Measurements from ENCODE around the gene ZMYM1.
"Not testable (repeated sequence)": the region's sequence is repeated elsewhere in the genome, so short reads cannot be mapped to it uniquely, and the experiment has no call there.

ZMYM1 gene
- 5.3 to 30.9 (median 13.5) reads per million in 17 experiments for total RNA-seq

DNA sequence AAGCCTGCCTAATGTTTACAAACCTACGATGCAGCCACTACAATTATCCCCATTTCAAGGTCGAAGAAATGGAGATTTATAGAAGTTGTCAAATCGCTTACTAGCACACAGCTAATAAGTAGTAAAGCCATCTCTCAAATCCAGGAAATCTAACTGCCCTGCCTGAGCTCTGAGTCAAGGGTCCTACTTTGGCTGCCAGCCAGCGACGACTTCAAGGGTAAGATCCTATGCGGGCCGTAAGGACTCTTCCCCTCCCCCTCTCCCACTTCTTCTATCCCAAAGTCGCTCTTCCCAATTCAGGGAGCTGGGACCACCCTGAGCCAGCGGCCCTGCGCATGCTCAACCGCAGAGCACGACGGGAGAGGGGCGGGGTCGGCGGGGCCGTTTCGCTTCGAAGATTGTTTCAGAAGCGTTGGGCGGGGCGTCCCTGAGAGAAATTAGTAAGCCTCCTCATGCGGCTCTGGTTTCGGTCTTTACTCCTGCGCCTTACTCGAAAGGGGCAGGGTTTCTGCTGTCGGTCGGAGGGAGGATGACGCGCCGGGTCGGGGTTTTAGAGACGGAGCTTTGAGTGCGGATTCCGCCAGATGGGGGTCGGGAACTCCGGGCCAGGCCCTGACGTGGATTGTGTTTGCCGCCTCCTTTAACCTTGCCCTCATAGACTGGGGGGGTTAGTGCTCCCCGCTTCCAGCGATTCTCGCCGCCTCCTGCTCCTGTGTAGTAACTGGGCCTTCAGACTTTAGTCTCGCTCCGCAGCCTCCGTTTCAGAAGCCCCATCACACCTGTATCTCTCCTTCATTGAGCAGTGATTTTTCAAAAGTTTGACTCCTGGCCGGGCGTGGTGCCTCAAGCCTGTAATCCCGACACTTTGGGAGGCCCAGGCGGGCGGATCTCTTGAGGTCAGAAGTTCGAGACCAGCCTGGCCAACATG, at the start of gene ZMYM1:
TSS of gene ZMYM1 (plus strand) at position 383 of the 928 bp plus-strand sequence. CDS start 14,603 bp downstream, outside the sequence.
- DNase-seq: peak; percentile 83 to 94 (median 87)

DNA sequence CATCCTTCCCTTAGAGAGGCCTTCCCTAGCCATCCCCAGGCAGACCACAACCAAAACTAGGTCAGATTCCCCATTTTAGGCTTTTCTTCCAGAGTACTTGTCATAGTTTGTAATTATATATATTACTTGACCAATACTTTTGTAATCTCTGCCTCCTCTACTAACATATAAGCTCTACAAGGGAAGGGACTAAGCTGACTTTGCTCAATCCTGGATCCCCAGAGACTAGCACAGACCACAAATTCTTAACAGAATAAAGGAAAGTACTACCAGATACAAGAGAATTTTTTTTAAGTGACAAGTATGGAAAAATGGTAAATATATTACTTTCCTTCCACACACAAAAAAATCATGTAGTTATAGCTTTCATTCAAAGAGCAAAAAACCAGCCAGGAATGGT, 49.4 kb upstream of the ZMYM1 start:
- no peak for DNase-seq

DNA sequence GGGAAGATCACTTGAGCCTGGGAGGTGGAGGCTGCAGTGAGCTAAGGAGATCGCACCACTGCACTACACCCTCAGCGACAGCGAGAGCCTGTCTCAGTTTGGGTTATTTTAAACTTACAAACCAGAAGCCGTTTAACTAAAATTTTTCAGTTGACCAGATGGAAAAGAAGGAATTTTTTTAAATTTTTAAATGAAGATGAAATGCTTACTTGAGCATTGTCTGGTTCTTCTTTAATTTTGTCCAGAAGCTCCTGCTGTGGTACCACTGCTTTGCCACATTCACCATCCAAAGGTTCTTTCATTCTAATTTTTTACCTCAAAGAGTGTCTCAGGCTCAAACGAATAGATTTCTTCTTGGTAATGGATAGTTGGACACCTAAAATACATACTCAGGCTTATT, 48.8 kb upstream of the ZMYM1 start:
- DNase-seq: peak in 2 of 4 experiments; percentile 3 to 4

- DNase-seq: peak; percentile 46 to 77 (median 62)
Observed at GRCh38 chr1:35030756-35031446, 48.3 kb upstream of the ZMYM1 start.

DNA sequence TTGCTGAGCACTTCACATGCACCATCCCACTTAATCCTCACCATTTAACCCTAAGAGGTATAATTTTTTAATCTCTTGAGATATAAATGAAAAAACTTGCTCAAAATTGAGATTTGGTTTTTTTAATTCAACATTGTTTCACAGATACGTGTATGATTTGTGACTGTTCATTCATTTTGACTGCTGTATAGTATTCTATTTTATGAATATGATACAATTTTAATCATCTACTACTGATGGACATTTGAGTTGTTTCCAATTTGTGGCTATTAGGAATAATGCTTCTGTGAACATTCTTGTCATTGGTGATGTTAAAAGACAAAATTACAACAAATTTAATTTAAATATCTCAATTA, 46.8 kb upstream of the ZMYM1 start:
- DNase-seq: no peak

GRCh38 chr1:35033346-35033745, 45.8 kb upstream of the ZMYM1 start:
- no peak for DNase-seq

DNA sequence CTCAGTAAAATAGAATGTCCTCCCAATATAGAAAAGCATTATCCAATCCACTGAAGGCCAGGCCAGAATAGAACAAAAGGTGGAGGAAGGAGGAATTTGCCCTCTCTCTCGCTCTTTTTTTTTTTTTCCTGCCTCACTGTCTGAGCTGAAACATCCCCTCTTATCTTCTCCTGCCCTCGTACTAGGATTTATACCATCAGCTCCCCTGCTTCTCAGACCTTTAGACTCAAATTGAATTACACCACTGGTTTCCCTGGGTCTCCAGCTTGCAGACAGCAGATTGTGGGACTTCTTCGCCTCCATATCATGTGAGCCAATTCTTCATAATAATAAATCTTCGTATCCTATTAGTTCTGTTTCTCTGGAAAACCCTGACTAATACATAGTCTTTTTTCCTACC, 42.6 kb upstream of the ZMYM1 start:
- no peak for DNase-seq

DNA sequence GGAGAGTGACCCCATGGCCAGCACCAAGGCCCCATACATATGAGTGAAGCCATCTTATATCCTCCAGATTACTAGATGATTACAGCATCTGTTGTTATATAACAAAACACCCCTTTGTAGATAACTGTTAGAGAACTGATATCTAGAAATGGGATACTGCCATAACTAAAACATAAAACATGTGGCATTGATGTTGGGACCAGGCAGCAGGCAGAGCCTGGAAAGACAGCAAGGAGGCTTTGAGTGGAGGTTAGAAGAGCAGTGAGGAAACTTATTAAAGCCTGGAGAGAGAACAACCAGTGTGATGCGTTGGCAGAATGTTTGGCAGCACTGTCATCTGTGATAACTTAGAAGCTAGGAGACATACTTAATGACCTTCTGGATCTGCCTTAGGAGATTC, 42.0 kb upstream of the ZMYM1 start:
- DNase-seq: no peak

- DNase-seq: no peak
Observed at GRCh38 chr1:35038723-35039122, 40.5 kb upstream of the ZMYM1 start.

DNA sequence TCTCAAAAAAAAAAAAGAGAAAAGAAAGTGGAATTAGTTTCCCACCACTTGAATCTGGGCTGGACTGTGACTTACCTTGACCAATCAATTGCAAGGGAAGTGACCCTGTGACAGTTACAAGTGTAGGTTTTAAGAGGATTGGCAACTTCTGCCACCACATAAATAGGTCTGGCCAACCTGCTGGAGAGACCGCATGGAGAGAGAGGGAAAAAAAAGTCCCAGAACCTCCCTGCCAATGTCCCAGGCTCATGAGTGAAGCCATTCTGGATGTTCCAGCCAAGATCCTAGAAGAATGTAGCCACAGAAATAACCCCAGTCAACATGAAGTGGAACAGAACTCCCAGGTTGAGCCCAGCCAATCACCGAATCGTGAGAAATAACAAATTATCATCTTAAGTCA, 35.7 kb upstream of the ZMYM1 start:
- no peak for DNase-seq

- no peak for DNase-seq
Observed at GRCh38 chr1:35044431-35044830, 34.8 kb upstream of the ZMYM1 start.

GRCh38 chr1:35046730-35047129, 32.5 kb upstream of the ZMYM1 start:
- DNase-seq: no peak

DNA sequence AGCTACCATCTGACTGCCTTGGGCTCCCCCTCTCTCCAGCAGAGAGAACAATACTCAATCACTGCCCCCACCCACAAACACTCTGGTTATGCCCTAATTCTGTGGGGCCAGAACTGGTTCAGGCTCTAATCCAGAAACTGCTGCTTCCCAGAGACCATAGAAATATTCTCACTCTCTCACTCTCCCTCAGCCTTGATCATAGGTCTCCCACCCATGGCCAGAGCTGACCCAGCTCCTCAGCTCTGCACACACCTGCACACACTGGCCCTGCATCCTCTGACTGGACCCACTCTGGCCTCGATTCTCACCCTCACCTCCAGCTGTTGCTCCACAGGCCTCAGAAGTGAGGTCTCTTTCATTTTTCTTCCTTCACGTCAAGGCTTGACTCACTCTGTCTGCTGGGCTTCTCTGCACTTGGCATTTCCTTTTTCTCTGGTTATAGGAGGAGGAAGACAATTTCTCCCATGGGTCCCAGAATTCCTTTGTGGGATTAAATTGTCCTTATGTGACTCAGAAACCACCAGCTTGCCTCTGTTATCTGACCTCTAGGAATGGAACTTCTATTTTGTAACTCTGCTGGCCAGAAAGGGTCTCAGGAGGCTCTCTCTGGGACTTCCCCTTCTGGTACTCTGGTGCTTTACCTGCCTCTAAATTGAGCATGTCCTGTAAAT, 31.9 kb upstream of the ZMYM1 start:
- peak in 2 of 4 experiments; percentile 15 to 20 for DNase-seq

DNA sequence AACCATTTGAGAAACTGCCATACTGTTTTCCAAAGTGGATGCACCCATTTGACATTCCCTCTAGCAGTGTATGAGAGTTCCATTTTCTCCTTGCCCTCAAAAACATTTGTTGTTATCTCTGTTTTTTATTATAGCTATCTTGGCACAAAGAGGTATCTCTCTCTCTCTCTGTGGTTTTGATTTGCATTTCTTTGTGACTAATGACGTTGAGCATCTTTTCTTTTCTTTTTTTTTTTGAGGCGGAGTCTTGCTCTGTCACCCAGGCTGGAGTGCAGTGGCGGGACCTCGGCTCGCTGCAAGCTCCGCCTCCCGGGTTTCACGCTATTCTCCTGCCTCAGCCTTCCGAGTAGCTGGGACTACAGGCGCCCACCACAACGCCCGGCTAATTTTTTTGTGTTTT, 30.1 kb upstream of the ZMYM1 start:
- DNase-seq: no peak

DNA sequence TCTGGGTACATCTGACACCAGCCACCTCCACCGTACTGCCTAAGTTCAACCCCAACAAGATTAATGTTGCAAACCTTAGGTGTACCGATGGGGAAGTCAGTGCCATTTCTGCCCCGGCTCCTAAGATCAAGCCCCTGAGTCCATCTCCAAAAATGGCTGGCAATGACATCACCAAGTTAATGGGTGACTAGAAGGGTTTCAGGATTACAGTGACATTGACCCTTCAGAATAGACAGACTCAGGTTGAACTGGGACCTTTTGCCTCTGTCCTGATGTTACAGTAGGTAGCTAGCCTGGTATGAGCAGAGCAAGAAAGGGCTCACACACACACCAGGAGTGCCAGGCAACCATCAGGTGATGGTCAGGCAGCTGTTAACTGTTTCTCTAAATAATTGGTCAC, 25.8 kb upstream of the ZMYM1 start:
- DNase-seq: no peak

- DNase-seq: not testable (repeated sequence)
Observed at GRCh38 chr1:35054282-35054681, 24.9 kb upstream of the ZMYM1 start.

- not testable (repeated sequence) for DNase-seq
Observed at GRCh38 chr1:35058321-35058720, 20.9 kb upstream of the ZMYM1 start.

GRCh38 chr1:35058988-35059387, 20.2 kb upstream of the ZMYM1 start:
- peak; percentile 5 to 55 (median 21) for DNase-seq

GRCh38 chr1:35062518-35063196, 16.5 kb upstream of the ZMYM1 start:
- DNase-seq: peak; percentile 52 to 83 (median 62)

DNA sequence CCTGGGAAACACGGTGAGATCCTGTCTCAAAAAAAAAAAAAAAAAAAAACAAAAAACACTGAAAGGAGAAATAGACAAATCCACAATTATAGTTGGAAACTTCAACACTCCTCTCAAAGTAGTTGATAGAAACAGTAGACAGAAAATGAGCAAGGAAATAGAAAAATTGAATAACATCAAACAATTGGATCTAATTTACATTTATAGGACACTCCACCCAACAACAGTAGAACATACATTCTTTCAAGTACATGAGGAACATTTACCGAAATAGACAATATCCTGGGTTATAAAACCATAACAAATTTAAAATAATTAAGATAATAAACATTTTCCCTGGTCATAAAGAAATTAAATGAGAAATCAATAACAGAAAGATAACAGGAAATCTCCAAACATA, 14.9 kb upstream of the ZMYM1 start:
- DNase-seq: no peak

- no peak for DNase-seq
Observed at GRCh38 chr1:35069746-35070145, 9.4 kb upstream of the ZMYM1 start.

GRCh38 chr1:35073265-35073811, 5.8 kb upstream of the ZMYM1 start:
- DNase-seq: no peak
